ENCODE data around the gene ARIH1.
"Not testable (repeated sequence)": the region's sequence is repeated elsewhere in the genome, so short reads cannot be mapped to it uniquely, and the experiment has no call there.

Gene ARIH1

GRCh38 chr15:72541674-72542073, 67.5 kb downstream of the ARIH1 start:
- ATAC-seq, result no peak

- ATAC-seq, result no peak
Observed at GRCh38 chr15:72545156-72545555, 71.0 kb downstream of the ARIH1 start.

GRCh38 chr15:72554471-72555425, 80.6 kb downstream of the ARIH1 start:
- peak; percentile 88 to 93 for ATAC-seq

GRCh38 chr15:72559781-72560180, 85.7 kb downstream of the ARIH1 start:
- ATAC-seq, result no peak

- no peak for ATAC-seq
Observed at GRCh38 chr15:72560458-72560857, 86.3 kb downstream of the ARIH1 start.

GRCh38 chr15:72562386-72562785, 88.3 kb downstream of the ARIH1 start:
- no peak for ATAC-seq

GRCh38 chr15:72562878-72563277, 88.7 kb downstream of the ARIH1 start:
- no peak for ATAC-seq

GRCh38 chr15:72564091-72564490, 90.0 kb downstream of the ARIH1 start:
- no peak for ATAC-seq

- ATAC-seq, result no peak
Observed at GRCh38 chr15:72566973-72567372, 92.8 kb downstream of the ARIH1 start.

- no peak for ATAC-seq
Observed at GRCh38 chr15:72570059-72570458, 95.9 kb downstream of the ARIH1 start.

GRCh38 chr15:72579814-72580213, 105.7 kb downstream of the ARIH1 start:
- ATAC-seq, result no peak

- ATAC-seq, result no peak
Observed at GRCh38 chr15:72584006-72584405, 109.9 kb downstream of the ARIH1 start.

- ATAC-seq, result no peak
Observed at GRCh38 chr15:72585025-72585424, 110.9 kb downstream of the ARIH1 start.

GRCh38 chr15:72585476-72586058, 111.4 kb downstream of the ARIH1 start:
- no peak for ATAC-seq

- no peak for ATAC-seq
Observed at GRCh38 chr15:72588096-72588495, 114.0 kb downstream of the ARIH1 start.

- ATAC-seq, result no peak
Observed at GRCh38 chr15:72590427-72590826, 116.3 kb downstream of the ARIH1 start.

- no peak for ATAC-seq
Observed at GRCh38 chr15:72591361-72591760, 117.2 kb downstream of the ARIH1 start.

GRCh38 chr15:72592097-72592496, 118.0 kb downstream of the ARIH1 start:
- no peak for ATAC-seq

GRCh38 chr15:72592676-72593075, 118.5 kb downstream of the ARIH1 start:
- ATAC-seq, result no peak

- no peak for ATAC-seq
Observed at GRCh38 chr15:72593838-72594237, 119.7 kb downstream of the ARIH1 start.

GRCh38 chr15:72599855-72600464, 125.8 kb downstream of the ARIH1 start:
- ATAC-seq, result no peak

- ATAC-seq, result no peak
Observed at GRCh38 chr15:72604794-72605193, 130.7 kb downstream of the ARIH1 start.

GRCh38 chr15:72608084-72608483, 134.0 kb downstream of the ARIH1 start:
- ATAC-seq, result not testable (repeated sequence)

GRCh38 chr15:72609862-72610261, 135.7 kb downstream of the ARIH1 start:
- no peak for ATAC-seq

Data from activated CD4-positive, CD25-positive, alpha-beta regulatory T cell treated with anti-CD3 and anti-CD28 coated beads, Interleukin-2, amount 50 U/mL, for 24 hours (primary cell).